ENCODE results near the gene CCDC127.
A peak's percentile ranks its signal among the peaks of the same experiment; 100 is the strongest.

DNA sequence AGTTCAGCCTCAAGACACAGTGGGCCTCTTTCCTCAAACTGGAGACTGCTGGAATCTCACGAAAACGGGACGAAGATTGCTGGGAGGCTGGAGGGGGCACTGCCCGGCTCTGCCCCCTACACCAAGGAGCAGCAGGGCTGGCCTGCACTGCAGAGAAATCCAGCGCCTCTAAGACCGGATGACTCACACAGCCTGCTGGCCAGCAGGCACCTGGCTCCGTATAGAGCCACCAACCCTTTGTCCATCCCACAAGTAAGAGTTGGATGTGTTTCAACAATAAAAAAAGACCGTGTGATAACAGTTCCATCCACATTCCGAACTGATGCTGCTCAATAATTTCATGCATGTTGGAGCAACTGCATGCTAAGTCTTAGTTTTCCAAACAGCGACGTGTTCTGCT is 11.5 kb downstream of the CCDC127 start:
- TF ChIP-seq FOXM1 (IDR thresholded peaks at IDR 0.05; ENCODE audit: borderline replicate concordance, low read depth) = no peak
- no peak for TF ChIP-seq CEBPB (IDR thresholded peaks at IDR 0.05)
- no peak for TF ChIP-seq RAD21 (IDR thresholded peaks at IDR 0.05; ENCODE audit: low read depth)
- no peak for TF ChIP-seq EP300 (IDR thresholded peaks at IDR 0.05; ENCODE audit: borderline replicate concordance)
- TF ChIP-seq TAF1 (IDR thresholded peaks at IDR 0.05; ENCODE audit: low read depth) = no peak
- TF ChIP-seq, protein P1, sequence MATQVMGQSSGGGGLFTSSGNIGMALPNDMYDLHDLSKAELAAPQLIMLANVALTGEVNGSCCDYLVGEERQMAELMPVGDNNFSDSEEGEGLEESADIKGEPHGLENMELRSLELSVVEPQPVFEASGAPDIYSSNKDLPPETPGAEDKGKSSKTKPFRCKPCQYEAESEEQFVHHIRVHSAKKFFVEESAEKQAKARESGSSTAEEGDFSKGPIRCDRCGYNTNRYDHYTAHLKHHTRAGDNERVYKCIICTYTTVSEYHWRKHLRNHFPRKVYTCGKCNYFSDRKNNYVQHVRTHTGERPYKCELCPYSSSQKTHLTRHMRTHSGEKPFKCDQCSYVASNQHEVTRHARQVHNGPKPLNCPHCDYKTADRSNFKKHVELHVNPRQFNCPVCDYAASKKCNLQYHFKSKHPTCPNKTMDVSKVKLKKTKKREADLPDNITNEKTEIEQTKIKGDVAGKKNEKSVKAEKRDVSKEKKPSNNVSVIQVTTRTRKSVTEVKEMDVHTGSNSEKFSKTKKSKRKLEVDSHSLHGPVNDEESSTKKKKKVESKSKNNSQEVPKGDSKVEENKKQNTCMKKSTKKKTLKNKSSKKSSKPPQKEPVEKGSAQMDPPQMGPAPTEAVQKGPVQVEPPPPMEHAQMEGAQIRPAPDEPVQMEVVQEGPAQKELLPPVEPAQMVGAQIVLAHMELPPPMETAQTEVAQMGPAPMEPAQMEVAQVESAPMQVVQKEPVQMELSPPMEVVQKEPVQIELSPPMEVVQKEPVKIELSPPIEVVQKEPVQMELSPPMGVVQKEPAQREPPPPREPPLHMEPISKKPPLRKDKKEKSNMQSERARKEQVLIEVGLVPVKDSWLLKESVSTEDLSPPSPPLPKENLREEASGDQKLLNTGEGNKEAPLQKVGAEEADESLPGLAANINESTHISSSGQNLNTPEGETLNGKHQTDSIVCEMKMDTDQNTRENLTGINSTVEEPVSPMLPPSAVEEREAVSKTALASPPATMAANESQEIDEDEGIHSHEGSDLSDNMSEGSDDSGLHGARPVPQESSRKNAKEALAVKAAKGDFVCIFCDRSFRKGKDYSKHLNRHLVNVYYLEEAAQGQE (IDR thresholded peaks at IDR 0.05; ENCODE audit: low read depth) = no peak
- TF ChIP-seq, protein P2, sequence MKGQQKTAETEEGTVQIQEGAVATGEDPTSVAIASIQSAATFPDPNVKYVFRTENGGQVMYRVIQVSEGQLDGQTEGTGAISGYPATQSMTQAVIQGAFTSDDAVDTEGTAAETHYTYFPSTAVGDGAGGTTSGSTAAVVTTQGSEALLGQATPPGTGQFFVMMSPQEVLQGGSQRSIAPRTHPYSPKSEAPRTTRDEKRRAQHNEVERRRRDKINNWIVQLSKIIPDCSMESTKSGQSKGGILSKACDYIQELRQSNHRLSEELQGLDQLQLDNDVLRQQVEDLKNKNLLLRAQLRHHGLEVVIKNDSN (IDR thresholded peaks at IDR 0.05) = no peak
- TF ChIP-seq EGR1 (IDR thresholded peaks at IDR 0.05) = no peak
- no peak for TF ChIP-seq TCF12 (IDR thresholded peaks at IDR 0.05; ENCODE audit: low read depth)
- TF ChIP-seq, protein P3, sequence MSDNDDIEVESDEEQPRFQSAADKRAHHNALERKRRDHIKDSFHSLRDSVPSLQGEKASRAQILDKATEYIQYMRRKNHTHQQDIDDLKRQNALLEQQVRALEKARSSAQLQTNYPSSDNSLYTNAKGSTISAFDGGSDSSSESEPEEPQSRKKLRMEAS (IDR thresholded peaks at IDR 0.05) = no peak
- no peak for TF ChIP-seq CREB1 (IDR thresholded peaks at IDR 0.05; ENCODE audit: low read depth)
- no peak for TF ChIP-seq ZBTB7A (IDR thresholded peaks at IDR 0.05; ENCODE audit: low read depth)
- peak; percentile 7; the same call in 1 of the 2 replicates for TF ChIP-seq NFIC (IDR thresholded peaks at IDR 0.05)
